NOMO-1 treated with DMSO at 0.1 percent for 48 hours (cell line): Measurements from ENCODE around the gene ZSWIM5.
"Not testable (repeated sequence)": the region's sequence is repeated elsewhere in the genome, so short reads cannot be mapped to it uniquely, and the experiment has no call there.

Experiments used
- DNase-seq: peaks from one replicate; lab custom pipeline; 2025; ENCODE audit not compliant: unreplicated experiment; lab: John Stamatoyannopoulos, UW

ZSWIM5 gene

DNA sequence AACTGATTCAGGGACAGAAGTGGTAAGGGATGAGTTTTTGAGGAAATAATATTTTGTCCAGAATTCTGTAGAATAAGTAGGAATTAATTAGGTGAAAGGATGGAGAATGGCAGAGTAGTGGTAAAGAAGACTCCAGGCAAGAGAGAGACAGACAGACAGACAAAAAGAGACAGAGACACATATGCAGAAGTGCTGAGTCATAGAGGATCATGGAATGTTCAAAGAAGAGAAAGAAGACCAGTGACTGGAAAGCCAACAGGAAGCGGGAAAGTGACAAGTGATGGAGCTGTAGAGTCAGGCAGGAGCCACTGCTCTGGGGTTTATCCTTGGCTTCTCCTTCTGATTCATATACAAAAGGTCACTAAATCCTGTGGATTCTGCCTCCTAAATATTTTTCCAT is 108.5 kb downstream of the ZSWIM5 start:
- DNase-seq = no peak

GRCh38 chr1:45097079-45097478 is 109.3 kb downstream of the ZSWIM5 start:
- no peak for DNase-seq

- DNase-seq = no peak
Observed at GRCh38 chr1:45095450-45095849, 111.0 kb downstream of the ZSWIM5 start.

GRCh38 chr1:45094371-45094770 is 112.0 kb downstream of the ZSWIM5 start:
- not testable (repeated sequence) for DNase-seq

- DNase-seq = no peak
Observed at GRCh38 chr1:45093334-45093733, 113.1 kb downstream of the ZSWIM5 start.

GRCh38 chr1:45089711-45090110 is 116.7 kb downstream of the ZSWIM5 start:
- DNase-seq = no peak

DNA sequence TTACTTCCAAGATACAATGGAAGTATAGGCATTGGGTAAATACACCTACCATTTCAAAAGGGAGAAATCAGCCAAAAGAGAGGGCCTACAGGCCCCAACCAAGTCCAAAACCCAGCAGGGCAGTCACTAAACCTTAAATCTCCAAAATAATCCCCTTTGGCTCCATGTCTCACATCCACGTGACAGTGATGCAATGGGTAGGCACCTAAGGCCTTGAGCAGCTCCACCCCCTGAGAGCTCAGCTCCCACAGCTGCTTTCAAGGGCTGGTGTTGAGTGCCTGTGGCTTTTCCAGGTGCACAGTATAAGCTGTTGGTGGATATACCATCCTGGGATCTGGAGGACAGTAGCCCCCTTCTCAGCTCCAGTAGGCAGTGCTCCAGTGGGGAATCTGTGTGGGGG is 121.8 kb downstream of the ZSWIM5 start:
- no peak for DNase-seq

DNA sequence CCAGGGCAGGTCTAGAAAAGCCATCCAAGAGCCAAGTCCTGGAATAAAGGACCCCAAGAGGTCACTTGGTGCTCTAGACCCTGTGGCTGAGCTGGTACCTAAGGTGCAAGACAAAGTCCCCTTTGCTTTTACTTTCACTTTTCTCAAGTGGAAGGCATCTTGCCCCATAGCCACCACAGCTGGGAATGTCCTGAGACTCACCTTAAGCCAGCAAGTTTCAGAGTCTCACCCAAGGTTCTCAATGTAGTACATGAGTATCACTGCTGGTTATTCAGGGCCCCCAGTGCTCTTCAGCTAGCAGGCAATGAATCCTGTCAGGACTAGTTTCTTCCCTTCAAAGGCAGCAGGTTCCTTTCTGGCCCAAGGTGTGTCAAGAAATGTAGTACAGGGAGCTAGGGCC is 126.9 kb downstream of the ZSWIM5 start:
- no peak for DNase-seq

- DNase-seq = not testable (repeated sequence)
Observed at GRCh38 chr1:45076959-45077358, 129.4 kb downstream of the ZSWIM5 start.

- no peak for DNase-seq
Observed at GRCh38 chr1:45071567-45071966, 134.8 kb downstream of the ZSWIM5 start.

GRCh38 chr1:45067806-45068205 is 138.6 kb downstream of the ZSWIM5 start:
- no peak for DNase-seq

- no peak for DNase-seq
Observed at GRCh38 chr1:45065083-45065482, 141.3 kb downstream of the ZSWIM5 start.

- DNase-seq = not testable (repeated sequence)
Observed at GRCh38 chr1:45062463-45062862, 143.9 kb downstream of the ZSWIM5 start.

DNA sequence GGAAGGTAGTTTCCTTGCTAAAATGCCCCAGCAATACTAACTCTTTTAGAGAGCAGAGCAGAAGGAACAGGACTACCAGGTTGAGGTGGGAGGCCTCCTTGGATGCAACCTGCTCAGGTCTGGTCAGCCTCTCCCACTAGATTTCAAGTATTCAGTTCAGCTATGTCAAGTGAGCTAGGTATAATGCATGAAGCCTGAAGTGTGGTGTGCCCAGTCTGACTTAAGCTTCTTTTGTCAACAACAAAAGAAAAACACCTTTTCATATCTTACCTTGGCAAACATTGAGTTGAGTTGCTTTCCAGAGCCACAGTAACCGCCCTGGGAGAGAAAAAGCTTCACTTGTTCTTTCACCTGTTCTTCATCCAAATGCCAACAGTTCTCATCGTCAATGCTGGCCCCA is 146.6 kb downstream of the ZSWIM5 start:
- no peak for DNase-seq

DNA sequence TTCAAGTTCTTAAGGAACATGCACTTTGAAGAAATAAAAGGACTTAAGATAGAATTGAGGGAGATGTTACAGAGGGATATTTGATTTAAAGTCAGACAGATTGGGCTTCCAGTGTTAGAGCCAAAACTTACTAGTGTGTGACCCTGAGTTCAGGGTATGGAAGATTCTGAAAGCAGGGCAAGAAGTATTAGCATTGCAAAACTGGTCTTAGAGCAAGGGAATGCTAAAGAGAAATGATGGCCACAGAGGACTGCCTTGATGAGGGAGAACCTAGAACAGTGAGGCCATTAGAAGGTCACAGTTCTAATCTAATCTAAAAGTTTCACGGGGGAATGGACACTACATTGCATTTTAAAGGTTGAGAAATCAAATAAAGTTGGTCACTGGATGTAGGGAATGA is 148.9 kb downstream of the ZSWIM5 start:
- no peak for DNase-seq

GRCh38 chr1:45051005-45051772 is 155.2 kb downstream of the ZSWIM5 start:
- no peak for DNase-seq

- no peak for DNase-seq
Observed at GRCh38 chr1:45047032-45047431, 159.4 kb downstream of the ZSWIM5 start.

DNA sequence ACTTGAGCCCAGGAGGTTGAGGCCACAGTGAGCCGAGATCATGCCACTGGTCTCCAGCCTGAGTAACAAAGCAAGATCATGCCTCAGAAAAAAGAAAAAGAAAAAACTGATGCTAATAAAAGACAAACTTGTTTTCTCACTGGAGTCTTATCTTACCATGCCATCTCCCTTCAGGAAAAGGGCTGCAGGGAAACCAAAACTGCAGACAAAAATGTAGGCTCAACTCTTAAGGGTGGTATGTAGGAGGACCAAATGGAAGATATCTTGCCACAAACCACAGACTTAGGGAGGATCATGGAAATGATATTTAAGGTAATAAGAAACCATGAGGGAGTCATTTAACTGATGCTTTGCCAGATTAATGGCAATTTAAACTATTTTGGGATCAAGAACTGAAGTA is 161.5 kb downstream of the ZSWIM5 start:
- no peak for DNase-seq

GRCh38 chr1:45043094-45043493 is 163.3 kb downstream of the ZSWIM5 start:
- DNase-seq = no peak

DNA sequence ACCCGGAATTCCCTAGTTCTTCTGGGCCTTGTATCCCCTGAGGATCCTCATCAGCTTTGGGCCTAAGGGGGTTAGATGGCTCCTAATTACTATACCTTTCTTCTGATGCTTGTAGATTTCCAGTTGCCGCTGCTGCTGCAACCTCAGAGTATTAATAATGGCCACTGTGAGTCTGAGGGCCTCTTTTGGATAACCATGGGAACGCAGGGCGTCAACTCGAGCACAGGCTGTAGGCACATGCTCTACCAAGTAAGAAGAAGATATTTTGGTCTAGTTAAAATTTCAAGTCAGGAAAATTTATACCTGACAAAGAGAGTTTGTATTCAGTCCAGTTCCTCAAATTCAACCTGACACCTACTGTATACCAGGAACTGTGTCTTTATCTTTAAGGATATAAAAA is 166.1 kb downstream of the ZSWIM5 start:
- no peak for DNase-seq

GRCh38 chr1:45038661-45039364 is 167.6 kb downstream of the ZSWIM5 start:
- DNase-seq = no peak

DNA sequence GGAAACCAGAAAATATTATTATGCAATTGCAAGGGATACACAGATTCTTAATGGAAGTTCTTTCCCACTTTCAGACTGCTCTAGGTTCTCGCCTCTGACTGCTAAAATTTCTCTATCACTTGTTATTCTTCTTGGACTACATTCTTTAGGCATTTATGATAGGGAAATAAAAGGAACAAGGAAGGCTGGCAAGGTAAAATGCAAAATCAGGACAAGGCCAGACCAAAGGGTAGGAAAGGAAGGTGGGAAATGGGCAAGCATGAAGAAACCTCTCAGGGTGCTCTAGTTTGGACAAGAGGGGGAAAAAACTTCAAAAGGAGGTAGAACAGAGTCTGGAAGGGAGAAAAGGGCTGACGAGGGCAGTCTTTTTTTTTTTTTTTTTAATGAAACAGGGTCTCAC is 168.2 kb downstream of the ZSWIM5 start:
- DNase-seq = no peak

- DNase-seq = no peak
Observed at GRCh38 chr1:45037456-45037855, 168.9 kb downstream of the ZSWIM5 start.
